ENCODE results near the gene ANKRD65.

Gene ANKRD65

DNA sequence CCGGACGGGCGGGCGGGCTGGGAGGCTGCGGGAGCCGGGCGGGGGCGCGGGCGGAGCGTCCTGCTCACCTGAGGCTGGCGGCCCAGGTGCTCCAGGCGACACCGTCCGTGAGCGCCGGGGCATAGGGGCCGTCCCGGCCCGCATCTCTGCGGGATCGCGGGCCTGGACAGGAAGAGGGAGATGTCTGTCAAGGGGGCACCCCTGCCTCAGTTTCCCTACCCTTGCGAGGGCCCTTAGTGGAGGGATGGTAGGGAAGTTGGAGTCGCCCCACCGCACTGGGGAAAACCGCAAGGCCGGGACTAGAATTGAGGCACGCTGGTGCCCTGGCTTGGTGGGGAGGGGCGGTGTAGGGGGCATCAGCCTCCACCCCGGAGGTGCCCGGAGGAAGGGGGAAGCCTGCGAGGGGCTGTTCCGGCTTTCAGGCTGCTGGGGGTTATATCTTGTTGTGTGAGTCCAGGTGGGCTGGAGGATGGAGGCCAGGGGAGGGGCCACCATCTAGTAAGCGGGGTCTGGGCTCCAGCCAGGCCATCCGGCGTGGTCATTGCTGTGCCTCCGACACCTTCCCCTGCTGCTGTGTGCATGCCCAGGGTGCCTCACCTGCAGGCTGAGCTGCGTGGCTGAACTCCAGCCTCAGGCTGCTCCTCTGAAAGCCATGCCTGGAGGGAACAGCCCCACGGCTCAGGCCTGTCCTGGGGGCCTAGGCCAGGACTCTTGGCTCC, 15.0 kb upstream of the ANKRD65 start:
- TF ChIP-seq SPI1 (IDR thresholded peaks at IDR 0.05; ENCODE audit: low read depth, low read length), result no peak
- TF ChIP-seq PAX5 (IDR thresholded peaks at IDR 0.05; ENCODE audit: insufficient read depth, low read length, severe bottlenecking), result no peak
- TF ChIP-seq TAF1 (IDR thresholded peaks at IDR 0.05; ENCODE audit: low read depth, low read length), result no peak
- TF ChIP-seq POLR2A (IDR thresholded peaks at IDR 0.05; ENCODE audit: low read depth, low read length), result no peak
- TF ChIP-seq POU2F2 (IDR thresholded peaks at IDR 0.05; ENCODE audit: low read depth, low read length), result no peak
- no peak for TF ChIP-seq POLR2AphosphoS5 (IDR thresholded peaks at IDR 0.05; ENCODE audit: low read depth, low read length)
- FAIRE-seq (no peak), DNase-seq (ENCODE audit: insufficient read length, low spot score) (no peak)

DNA sequence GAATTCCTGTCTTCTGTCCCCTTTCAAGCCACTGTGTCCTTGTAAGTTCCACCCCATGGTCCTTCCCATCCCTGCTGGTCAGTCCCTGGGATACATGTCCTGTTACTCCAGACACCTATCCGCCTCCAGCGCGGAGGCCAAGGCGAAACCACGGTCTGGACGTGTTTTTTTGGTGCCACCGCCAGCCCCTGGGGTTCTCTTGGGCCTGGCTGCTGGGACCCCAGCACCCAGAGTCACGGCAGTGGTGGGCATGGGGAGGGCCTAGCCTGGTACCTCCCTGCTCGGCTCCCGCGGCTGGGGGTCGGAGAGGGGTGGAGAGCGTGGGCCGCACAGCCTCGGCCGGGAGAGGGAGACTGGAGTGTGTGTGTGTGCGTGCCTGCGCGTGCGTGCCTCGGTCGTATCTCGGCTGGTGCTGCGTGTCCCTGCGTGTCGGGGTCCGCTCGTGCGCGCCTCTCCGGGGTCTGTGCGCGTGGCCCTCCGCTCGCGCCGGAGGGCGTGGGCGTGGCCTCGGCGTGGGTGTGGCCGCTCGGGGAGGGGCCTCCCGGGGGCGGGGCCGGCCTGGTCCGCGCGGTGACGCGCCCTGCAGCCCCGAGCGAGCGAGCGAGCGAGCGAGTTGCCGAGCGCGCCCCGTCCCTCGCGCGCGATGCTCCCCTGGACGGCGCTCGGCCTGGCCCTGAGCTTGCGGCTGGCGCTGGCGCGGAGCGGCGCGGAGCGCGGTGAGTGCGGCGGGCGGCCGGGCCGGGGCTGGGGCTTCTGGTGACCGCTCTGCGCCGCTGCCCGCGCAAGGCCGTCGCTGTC, 14.2 kb upstream of the ANKRD65 start, which contains the start of gene VWA1:
Gene VWA1, plus strand, starts transcription at position 585 of the 798 bp plus-strand sequence. Its CDS starts 59 bp downstream, at position 644.
- FAIRE-seq, result peak; percentile 92
- peak; percentile 92 for DNase-seq (ENCODE audit: insufficient read length, low spot score)
- TF ChIP-seq TAF1 (IDR thresholded peaks at IDR 0.05; ENCODE audit: low read depth, low read length) (no peak), POLR2A (IDR thresholded peaks at IDR 0.05; ENCODE audit: low read depth, low read length) (no peak), PAX5 (IDR thresholded peaks at IDR 0.05; ENCODE audit: insufficient read depth, low read length, severe bottlenecking) (no peak), SPI1 (IDR thresholded peaks at IDR 0.05; ENCODE audit: low read depth, low read length) (no peak), POLR2AphosphoS5 (IDR thresholded peaks at IDR 0.05; ENCODE audit: low read depth, low read length) (no peak), POU2F2 (IDR thresholded peaks at IDR 0.05; ENCODE audit: low read depth, low read length) (no peak)

DNA sequence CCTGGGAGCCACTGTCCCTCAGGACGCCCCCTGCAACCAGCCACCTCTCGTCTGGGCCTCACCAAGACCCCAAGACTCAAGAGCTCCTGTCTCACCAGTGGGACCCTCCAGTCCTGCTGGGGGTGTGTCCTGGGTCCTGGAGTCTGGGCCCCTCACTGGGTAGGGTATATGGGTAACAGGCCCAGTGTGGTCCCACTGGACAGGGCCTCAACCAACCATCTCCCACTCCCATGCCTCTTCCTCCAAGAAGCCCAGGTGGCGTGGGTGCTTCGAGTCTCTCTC, 13.7 kb upstream of the ANKRD65 start:
- DNase-seq (ENCODE audit: insufficient read length, low spot score) (no peak), FAIRE-seq (no peak)
- TF ChIP-seq SPI1 (IDR thresholded peaks at IDR 0.05; ENCODE audit: low read depth, low read length) (no peak), PAX5 (IDR thresholded peaks at IDR 0.05; ENCODE audit: insufficient read depth, low read length, severe bottlenecking) (no peak), POU2F2 (IDR thresholded peaks at IDR 0.05; ENCODE audit: low read depth, low read length) (no peak), POLR2A (IDR thresholded peaks at IDR 0.05; ENCODE audit: low read depth, low read length) (no peak), POLR2AphosphoS5 (IDR thresholded peaks at IDR 0.05; ENCODE audit: low read depth, low read length) (no peak), TAF1 (IDR thresholded peaks at IDR 0.05; ENCODE audit: low read depth, low read length) (no peak)

DNA sequence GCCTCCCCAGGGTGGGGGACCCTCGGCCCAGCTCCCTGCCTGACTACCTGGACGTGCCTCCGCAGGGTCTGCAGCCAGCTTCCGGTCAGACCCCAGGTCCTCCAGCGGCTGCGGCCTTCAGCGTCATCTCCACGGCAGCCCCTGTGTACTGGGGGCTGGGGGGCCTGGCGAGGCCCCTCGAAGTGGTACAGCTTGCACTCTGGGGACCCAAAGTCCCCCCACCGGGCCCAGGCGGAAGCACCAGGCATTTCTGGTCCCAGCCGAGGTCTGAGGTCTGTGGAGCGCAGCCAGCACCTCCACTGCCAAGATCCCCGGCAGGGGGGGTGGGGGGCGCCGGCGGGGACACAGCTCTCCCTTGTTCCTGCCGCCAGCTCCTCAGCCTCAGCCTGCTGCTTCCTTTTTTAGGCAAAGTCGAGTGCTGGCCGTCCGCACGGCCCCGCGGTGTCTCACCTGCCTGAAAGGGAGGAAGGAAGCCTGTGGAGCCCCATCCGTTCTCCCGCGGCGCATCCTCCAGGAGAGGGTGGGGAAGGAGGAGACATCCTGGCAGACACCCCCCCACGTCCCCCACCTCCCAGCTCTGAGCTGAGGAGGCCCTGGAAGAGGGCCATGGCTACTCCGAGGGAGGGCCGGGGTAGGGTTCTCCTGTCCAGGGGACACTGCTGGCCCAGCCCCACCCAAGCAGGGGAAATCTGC, 13.2 kb upstream of the ANKRD65 start:
- no peak for TF ChIP-seq POU2F2 (IDR thresholded peaks at IDR 0.05; ENCODE audit: low read depth, low read length)
- no peak for TF ChIP-seq PAX5 (IDR thresholded peaks at IDR 0.05; ENCODE audit: insufficient read depth, low read length, severe bottlenecking)
- no peak for TF ChIP-seq TAF1 (IDR thresholded peaks at IDR 0.05; ENCODE audit: low read depth, low read length)
- TF ChIP-seq POLR2AphosphoS5 (IDR thresholded peaks at IDR 0.05; ENCODE audit: low read depth, low read length), result no peak
- TF ChIP-seq POLR2A (IDR thresholded peaks at IDR 0.05; ENCODE audit: low read depth, low read length), result no peak
- no peak for TF ChIP-seq SPI1 (IDR thresholded peaks at IDR 0.05; ENCODE audit: low read depth, low read length)
- DNase-seq (ENCODE audit: insufficient read length, low spot score) (peak; percentile 43), FAIRE-seq (no peak)

DNA sequence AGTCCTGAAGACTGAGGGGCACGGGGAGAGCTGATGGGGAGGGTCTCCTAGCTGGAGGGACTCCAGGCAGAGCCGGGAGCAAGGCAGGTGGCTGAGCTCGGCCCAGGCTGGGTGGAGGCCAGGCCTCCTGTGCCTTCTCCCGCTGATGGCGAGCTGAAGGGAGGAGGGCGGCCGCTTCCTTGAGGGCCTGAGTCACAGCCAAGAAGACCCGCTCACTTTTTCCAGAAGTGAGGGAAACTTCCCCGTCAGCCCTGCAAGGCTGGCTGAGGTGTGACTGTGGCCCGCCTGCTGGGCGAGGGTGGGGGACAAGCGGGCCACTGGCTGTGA, 12.7 kb upstream of the ANKRD65 start:
- no peak for FAIRE-seq
- peak; percentile 44 for DNase-seq (ENCODE audit: insufficient read length, low spot score)
- TF ChIP-seq PAX5 (IDR thresholded peaks at IDR 0.05; ENCODE audit: insufficient read depth, low read length, severe bottlenecking), result no peak
- no peak for TF ChIP-seq POU2F2 (IDR thresholded peaks at IDR 0.05; ENCODE audit: low read depth, low read length)
- TF ChIP-seq POLR2A (IDR thresholded peaks at IDR 0.05; ENCODE audit: low read depth, low read length), result no peak
- TF ChIP-seq TAF1 (IDR thresholded peaks at IDR 0.05; ENCODE audit: low read depth, low read length), result no peak
- no peak for TF ChIP-seq POLR2AphosphoS5 (IDR thresholded peaks at IDR 0.05; ENCODE audit: low read depth, low read length)
- no peak for TF ChIP-seq SPI1 (IDR thresholded peaks at IDR 0.05; ENCODE audit: low read depth, low read length)

DNA sequence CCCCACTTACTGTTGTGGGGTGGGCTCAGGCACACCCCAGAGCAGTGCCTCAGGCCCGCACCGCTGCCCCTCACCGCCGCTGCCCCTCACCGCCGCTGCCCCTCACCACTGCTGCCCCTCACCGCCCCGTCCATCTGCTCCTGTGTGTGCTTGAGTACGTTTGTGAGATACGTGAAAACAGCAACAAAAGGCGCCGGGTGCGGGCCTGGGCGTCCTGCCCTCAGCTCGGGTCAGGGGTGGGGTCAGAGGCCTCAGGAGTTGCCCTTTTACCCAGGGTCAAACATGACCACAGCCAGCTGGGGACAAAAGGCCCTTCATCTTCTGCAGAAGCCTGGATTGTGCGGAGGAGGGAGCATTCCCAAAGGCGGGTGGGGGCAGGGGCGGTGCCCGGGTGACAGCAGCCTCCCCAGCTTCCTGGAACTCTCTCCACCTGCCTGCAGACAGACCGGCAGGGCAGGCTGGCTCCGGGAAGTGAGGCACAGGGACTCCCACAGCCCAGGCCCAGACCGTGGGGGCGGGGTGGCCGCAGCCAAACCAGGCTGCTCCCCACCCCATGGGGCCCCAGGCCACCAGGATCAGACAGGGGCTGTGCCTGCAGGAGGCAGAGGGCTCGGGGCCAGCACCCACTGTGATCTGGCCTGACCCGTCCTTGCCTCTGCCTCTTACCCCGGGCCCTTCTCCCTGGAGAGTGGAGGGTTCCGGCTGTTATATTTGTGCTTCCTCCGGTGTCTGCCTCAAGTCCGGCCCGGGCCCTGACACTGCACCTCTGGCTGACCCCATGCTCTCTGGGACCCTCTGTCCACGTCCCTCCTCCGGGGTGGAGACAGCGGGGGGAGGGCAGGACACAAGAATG, 12.1 kb upstream of the ANKRD65 start:
- DNase-seq (ENCODE audit: insufficient read length, low spot score) (peak; percentile 39), FAIRE-seq (no peak)
- no peak for TF ChIP-seq POLR2A (IDR thresholded peaks at IDR 0.05; ENCODE audit: low read depth, low read length)
- no peak for TF ChIP-seq PAX5 (IDR thresholded peaks at IDR 0.05; ENCODE audit: insufficient read depth, low read length, severe bottlenecking)
- TF ChIP-seq SPI1 (IDR thresholded peaks at IDR 0.05; ENCODE audit: low read depth, low read length), result no peak
- TF ChIP-seq POU2F2 (IDR thresholded peaks at IDR 0.05; ENCODE audit: low read depth, low read length), result no peak
- TF ChIP-seq POLR2AphosphoS5 (IDR thresholded peaks at IDR 0.05; ENCODE audit: low read depth, low read length), result no peak
- TF ChIP-seq TAF1 (IDR thresholded peaks at IDR 0.05; ENCODE audit: low read depth, low read length), result no peak

DNA sequence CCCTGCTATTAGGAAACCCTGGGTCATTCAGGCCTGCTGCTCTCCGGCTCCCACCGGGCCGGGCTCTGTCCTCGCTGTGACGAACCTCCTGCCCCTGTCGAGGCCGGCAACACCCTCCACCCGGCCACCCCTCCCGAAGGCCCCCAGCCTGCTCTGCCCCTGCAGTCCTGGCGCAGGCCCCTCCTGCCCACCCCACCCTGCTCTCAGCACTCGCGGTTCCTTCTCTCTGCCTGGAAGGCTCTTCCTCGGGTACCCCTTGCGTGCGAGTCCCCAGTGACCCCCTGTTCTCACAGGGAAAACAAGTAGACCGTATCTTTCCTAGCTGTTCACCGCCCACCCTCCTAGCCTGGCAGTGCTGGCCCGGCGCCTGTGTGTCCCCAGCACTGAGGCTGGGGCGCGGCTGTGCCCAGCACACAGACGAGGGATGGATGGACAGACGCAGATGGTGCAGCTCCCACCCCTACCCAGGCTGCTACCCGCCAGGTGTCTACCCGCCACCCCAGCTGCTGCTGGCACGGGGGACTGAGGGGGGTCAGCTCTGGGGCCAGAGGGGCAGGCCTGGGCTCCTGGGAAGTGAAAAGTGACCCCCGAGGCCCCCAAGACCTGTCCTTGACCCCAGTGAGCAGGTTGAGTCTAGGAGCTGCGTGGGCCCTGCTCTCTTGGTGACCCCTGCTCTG, 11.3 kb upstream of the ANKRD65 start:
- TF ChIP-seq POLR2A (IDR thresholded peaks at IDR 0.05; ENCODE audit: low read depth, low read length), result no peak
- TF ChIP-seq TAF1 (IDR thresholded peaks at IDR 0.05; ENCODE audit: low read depth, low read length), result no peak
- TF ChIP-seq PAX5 (IDR thresholded peaks at IDR 0.05; ENCODE audit: insufficient read depth, low read length, severe bottlenecking), result no peak
- no peak for TF ChIP-seq SPI1 (IDR thresholded peaks at IDR 0.05; ENCODE audit: low read depth, low read length)
- TF ChIP-seq POU2F2 (IDR thresholded peaks at IDR 0.05; ENCODE audit: low read depth, low read length), result no peak
- TF ChIP-seq POLR2AphosphoS5 (IDR thresholded peaks at IDR 0.05; ENCODE audit: low read depth, low read length), result no peak
- no peak for FAIRE-seq

DNA sequence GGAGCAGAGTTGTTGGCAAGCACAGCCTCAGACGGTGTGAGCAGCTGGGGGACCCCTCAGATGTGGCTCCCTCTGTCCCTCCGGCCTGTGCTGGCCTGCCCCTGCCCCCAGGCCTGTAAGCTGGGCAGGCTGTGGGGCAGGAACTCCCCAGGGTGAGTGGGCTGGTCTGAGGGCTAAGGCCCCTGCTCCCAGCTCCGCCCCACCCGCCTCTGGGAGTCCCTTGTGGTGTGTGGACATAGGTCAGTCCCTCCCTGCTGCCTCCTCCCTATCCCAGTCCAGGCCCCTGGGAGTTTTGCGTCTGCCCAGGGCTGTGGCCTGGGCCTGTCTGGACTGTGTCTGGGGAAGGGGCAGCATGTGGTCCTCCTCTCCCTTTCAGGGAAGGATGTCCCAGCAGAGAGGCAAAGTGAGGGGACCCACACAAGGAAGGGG, 10.8 kb upstream of the ANKRD65 start:
- TF ChIP-seq POLR2A (IDR thresholded peaks at IDR 0.05; ENCODE audit: low read depth, low read length), result no peak
- no peak for TF ChIP-seq SPI1 (IDR thresholded peaks at IDR 0.05; ENCODE audit: low read depth, low read length)
- no peak for TF ChIP-seq TAF1 (IDR thresholded peaks at IDR 0.05; ENCODE audit: low read depth, low read length)
- no peak for TF ChIP-seq PAX5 (IDR thresholded peaks at IDR 0.05; ENCODE audit: insufficient read depth, low read length, severe bottlenecking)
- no peak for FAIRE-seq

More for the DNA sequence above, 11.3 kb upstream of the ANKRD65 start:
- DNase-seq (ENCODE audit: insufficient read length, low spot score), result no peak

More for the DNA sequence above, 10.8 kb upstream of the ANKRD65 start:
- DNase-seq (ENCODE audit: insufficient read length, low spot score), result no peak

All from GM12891 (cell line).